Measurements from ENCODE around the gene TMEM50B. TPM values are rescaled to one million over a fixed set of nuclear protein-coding genes. Genes with fewer than 3 reads are reported as not detected.

Gene TMEM50B
- total RNA-seq, 1 donor from 2014 or later: 24.5 TPM

- Histone ChIP-seq H3K9me3 (ENCODE audit: control insufficient read depth in 3 of 3, low read length in 3 of 3) (no peaks in the 10 kb centered on the region), H3K4me1 (ENCODE audit: control insufficient read depth in 3 of 3, insufficient read depth in 3 of 3, low read length in 3 of 3) (peaks cover 8 to 21% (median 14%) of the 10 kb centered on the region in 3 donors), H3K9ac (ENCODE audit: low read depth in 1 of 3, low read length in 3 of 3) (peak within 1 kb of the TSS; percentile 43 to 88 (median 87)), H3K4me3 (ENCODE audit: low read length in 3 of 3) (peak within 1 kb of the TSS; percentile 62 to 81 (median 78)), H3K27me3 (ENCODE audit: control insufficient read depth in 3 of 3, insufficient read depth in 3 of 3, low read length in 3 of 3) (no peaks in the 10 kb centered on the region), H3K27ac (ENCODE audit: low read depth, low read length) (peak within 1 kb of the TSS; percentile 91), H3K36me3 (ENCODE audit: control insufficient read depth in 3 of 3, insufficient read depth in 3 of 3, low read length in 3 of 3) (no peaks in the 10 kb centered on the region)
These were observed 76.5 kb downstream of the TMEM50B start, which contains the start of gene IFNGR2 for GRCh38 chr21:33403128-33403785. Gene IFNGR2, plus strand, starts transcription at chr21:33403413. Its CDS starts 131 bp downstream, at chr21:33403544.

- Histone ChIP-seq H3K9ac (ENCODE audit: low read depth in 1 of 3, low read length in 3 of 3) (peak overlapping the region in 2 of 3 donors; percentile 43 to 57), H3K36me3 (ENCODE audit: control insufficient read depth in 3 of 3, insufficient read depth in 3 of 3, low read length in 3 of 3) (no peaks in the 10 kb centered on the region), H3K9me3 (ENCODE audit: control insufficient read depth in 3 of 3, low read length in 3 of 3) (no peaks in the 10 kb centered on the region), H3K27ac (ENCODE audit: low read depth, low read length) (peak overlapping the region; percentile 70), H3K4me3 (ENCODE audit: low read length in 3 of 3) (peak overlapping the region; percentile 23 to 81 (median 78)), H3K4me1 (ENCODE audit: control insufficient read depth in 3 of 3, insufficient read depth in 3 of 3, low read length in 3 of 3) (peaks cover 8 to 21% (median 14%) of the 10 kb centered on the region in 3 donors), H3K27me3 (ENCODE audit: control insufficient read depth in 3 of 3, insufficient read depth in 3 of 3, low read length in 3 of 3) (no peaks in the 10 kb centered on the region)
These were observed 77.5 kb downstream of the TMEM50B start for GRCh38 chr21:33402001-33402979.

GRCh38 chr21:33401630-33401992 is 78.2 kb downstream of the TMEM50B start:
- Histone ChIP-seq H3K27me3 (ENCODE audit: control insufficient read depth in 3 of 3, insufficient read depth in 3 of 3, low read length in 3 of 3) (no peaks in the 10 kb centered on the region), H3K9me3 (ENCODE audit: control insufficient read depth in 3 of 3, low read length in 3 of 3) (no peaks in the 10 kb centered on the region), H3K9ac (ENCODE audit: low read depth in 1 of 3, low read length in 3 of 3) (no peak overlapping the region), H3K27ac (ENCODE audit: low read depth, low read length) (peak overlapping the region; percentile 70), H3K36me3 (ENCODE audit: control insufficient read depth in 3 of 3, insufficient read depth in 3 of 3, low read length in 3 of 3) (no peaks in the 10 kb centered on the region), H3K4me3 (ENCODE audit: low read length in 3 of 3) (no peak overlapping the region), H3K4me1 (ENCODE audit: control insufficient read depth in 3 of 3, insufficient read depth in 3 of 3, low read length in 3 of 3) (peaks cover 8 to 16% (median 14%) of the 10 kb centered on the region in 3 donors)

Other genes starting within 250 kb of the TMEM50B start
- gene IL10RB, start 213.6 kb downstream of the TMEM50B start, total RNA-seq: 23.0 TPM
- 15.1 TPM for gene IFNAR1, start 155.0 kb downstream of the TMEM50B start, total RNA-seq
- 43.8 TPM for gene IFNGR2, start 76.6 kb downstream of the TMEM50B start, total RNA-seq
- gene DNAJC28, start 11.7 kb upstream of the TMEM50B start, total RNA-seq: 2.1 TPM
- gene GART, start 62.1 kb upstream of the TMEM50B start, total RNA-seq: 52.2 TPM
- gene SON, start 63.1 kb upstream of the TMEM50B start, total RNA-seq: 103 TPM
- gene DONSON, start 108.7 kb upstream of the TMEM50B start, total RNA-seq: 15.7 TPM
- 35.5 TPM for gene CRYZL1, start 161.8 kb upstream of the TMEM50B start, total RNA-seq
- 21.4 TPM for gene ITSN1, start 162.5 kb upstream of the TMEM50B start, total RNA-seq

All from skeletal muscle tissue (tissue), 4 donors.